ENCODE results near the gene GABRB3. TPM values are rescaled to one million over a fixed set of nuclear protein-coding genes. Genes with fewer than 3 reads are reported as not detected.

The GABRB3 gene
- polyA plus RNA-seq, 1 donor from 2014 or later, result 78.3 TPM

- H3K27ac ChIP-seq (ENCODE audit: low read length), result no peak overlapping the region
- no peak overlapping the region for H3K4me2 ChIP-seq (ENCODE audit: low read length)
- H3K9me3 ChIP-seq (ENCODE audit: low read length), result no peaks in the 10 kb centered on the region
- no peak overlapping the region for H3K4me3 ChIP-seq (ENCODE audit: low read length)
- no peaks in the 10 kb centered on the region for H3F3A ChIP-seq (ENCODE audit: insufficient read depth, low read length, poor library complexity, severe bottlenecking)
- H3K27me3 ChIP-seq (ENCODE audit: insufficient read depth, low read depth, low read length), result no peaks in the 10 kb centered on the region
- H3K36me3 ChIP-seq (ENCODE audit: insufficient read depth, low read length), result peaks cover 6% of the 10 kb centered on the region
- no peaks in the 10 kb centered on the region for H4K20me1 ChIP-seq (ENCODE audit: insufficient read depth)
- no peak overlapping the region for H2AFZ ChIP-seq (ENCODE audit: low read depth, low read length)
- H3K9ac ChIP-seq (ENCODE audit: low read length), result no peak overlapping the region
- no peak for TF ChIP-seq EP300 (conservative IDR thresholded peaks at IDR 0.05; ENCODE audit: poor library complexity, severe bottlenecking)
- TF ChIP-seq EZH2 (IDR thresholded peaks at IDR 0.05; ENCODE audit: borderline replicate concordance, insufficient read depth, low read length, poor library complexity, severe bottlenecking), result no peak
- TF ChIP-seq REST (IDR thresholded peaks at IDR 0.05; ENCODE audit: borderline replicate concordance), result no peak
- no peak for TF ChIP-seq POLR2AphosphoS5 (IDR thresholded peaks at IDR 0.05)
- TF ChIP-seq CTCF (IDR thresholded peaks at IDR 0.05; ENCODE audit: poor library complexity, severe bottlenecking), result no peak
- TF ChIP-seq SMC3 (conservative IDR thresholded peaks at IDR 0.05; ENCODE audit: poor library complexity), result no peak
- TF ChIP-seq MXI1 (conservative IDR thresholded peaks at IDR 0.05; ENCODE audit: poor library complexity, severe bottlenecking), result no peak
- TF ChIP-seq RAD21 (conservative IDR thresholded peaks at IDR 0.05), result no peak
- no peak for TF ChIP-seq TAF1 (IDR thresholded peaks at IDR 0.05; ENCODE audit: low read depth)
- H3K79me2 ChIP-seq (replicated peaks; ENCODE audit: insufficient read depth, low read length), result peaks cover 2% of the 10 kb centered on the region
- no peaks in the 10 kb centered on the region for H3K9me2 ChIP-seq (ENCODE audit: insufficient read depth, low read length)
Measured at GRCh38 chr15:26623071-26623470, 149.8 kb downstream of the GABRB3 start.

- Histone ChIP-seq H3K27ac (ENCODE audit: low read length) (no peak overlapping the region), H3K79me2 (replicated peaks; ENCODE audit: insufficient read depth, low read length) (peaks cover 2% of the 10 kb centered on the region), H3K27me3 (ENCODE audit: insufficient read depth, low read depth, low read length) (no peaks in the 10 kb centered on the region), H3K9ac (ENCODE audit: low read length) (no peak overlapping the region), H2AFZ (ENCODE audit: low read depth, low read length) (no peak overlapping the region), H4K20me1 (ENCODE audit: insufficient read depth) (no peaks in the 10 kb centered on the region), H3K36me3 (ENCODE audit: insufficient read depth, low read length) (peaks cover 6% of the 10 kb centered on the region), H3K4me3 (ENCODE audit: low read length) (no peak overlapping the region), H3F3A (ENCODE audit: insufficient read depth, low read length, poor library complexity, severe bottlenecking) (no peaks in the 10 kb centered on the region), H3K9me2 (ENCODE audit: insufficient read depth, low read length) (no peaks in the 10 kb centered on the region), H3K4me2 (ENCODE audit: low read length) (no peak overlapping the region), H3K9me3 (ENCODE audit: low read length) (no peaks in the 10 kb centered on the region)
- TF ChIP-seq MXI1 (conservative IDR thresholded peaks at IDR 0.05; ENCODE audit: poor library complexity, severe bottlenecking), result no peak
- TF ChIP-seq RAD21 (conservative IDR thresholded peaks at IDR 0.05), result no peak
- TF ChIP-seq SMC3 (conservative IDR thresholded peaks at IDR 0.05; ENCODE audit: poor library complexity), result no peak
- no peak for TF ChIP-seq CTCF (IDR thresholded peaks at IDR 0.05; ENCODE audit: poor library complexity, severe bottlenecking)
- TF ChIP-seq EZH2 (IDR thresholded peaks at IDR 0.05; ENCODE audit: borderline replicate concordance, insufficient read depth, low read length, poor library complexity, severe bottlenecking), result no peak
- TF ChIP-seq REST (IDR thresholded peaks at IDR 0.05; ENCODE audit: borderline replicate concordance), result no peak
- TF ChIP-seq POLR2AphosphoS5 (IDR thresholded peaks at IDR 0.05), result no peak
- TF ChIP-seq TAF1 (IDR thresholded peaks at IDR 0.05; ENCODE audit: low read depth), result no peak
- TF ChIP-seq EP300 (conservative IDR thresholded peaks at IDR 0.05; ENCODE audit: poor library complexity, severe bottlenecking), result no peak
Measured at GRCh38 chr15:26621816-26622215, 151.1 kb downstream of the GABRB3 start.
